Stomach smooth muscle (tissue), 2 donors: Measurements from ENCODE around the gene SP3.

ENCODE experiments used
- H3K27ac ChIP-seq: one replicate; pipeline ENCODE4 v1.7.0; 2013; ENCODE audit warnings: mild to moderate bottlenecking, low read length, inconsistent platforms
- H3K27me3 ChIP-seq, 2 donors: one replicate each; pipeline ENCODE4 v1.7.0; 2013; ENCODE audit warnings: low read length in 2 of 2; ENCODE audit not compliant: insufficient read depth in 2 of 2, control insufficient read depth in 1 of 2
- H3K36me3 ChIP-seq, 2 donors: one replicate each; pipeline ENCODE4 v1.7.0; 2013; ENCODE audit warnings: low read length in 2 of 2; ENCODE audit not compliant: control insufficient read depth in 2 of 2, insufficient read depth in 2 of 2
- H3K4me1 ChIP-seq: one replicate; pipeline ENCODE4 v1.7.0; 2013; ENCODE audit warnings: low read length; ENCODE audit not compliant: control insufficient read depth, insufficient read depth
- H3K4me3 ChIP-seq, 2 donors: one replicate each; pipeline ENCODE4 v1.7.0; 2013; ENCODE audit warnings: low read length in 2 of 2
- H3K9ac ChIP-seq, 2 donors: one replicate each; pipeline ENCODE4 v1.7.0; 2013; ENCODE audit warnings: low read length in 2 of 2, mild to moderate bottlenecking in 1 of 2
- H3K9me3 ChIP-seq, 2 donors: one replicate each; pipeline ENCODE4 v1.7.0; 2013; ENCODE audit warnings: low read length in 2 of 2; ENCODE audit not compliant: control insufficient read depth in 2 of 2
- donor health status: healthy.
- donor health status: Pancreatic carcinoma.

SP3 gene

DNA sequence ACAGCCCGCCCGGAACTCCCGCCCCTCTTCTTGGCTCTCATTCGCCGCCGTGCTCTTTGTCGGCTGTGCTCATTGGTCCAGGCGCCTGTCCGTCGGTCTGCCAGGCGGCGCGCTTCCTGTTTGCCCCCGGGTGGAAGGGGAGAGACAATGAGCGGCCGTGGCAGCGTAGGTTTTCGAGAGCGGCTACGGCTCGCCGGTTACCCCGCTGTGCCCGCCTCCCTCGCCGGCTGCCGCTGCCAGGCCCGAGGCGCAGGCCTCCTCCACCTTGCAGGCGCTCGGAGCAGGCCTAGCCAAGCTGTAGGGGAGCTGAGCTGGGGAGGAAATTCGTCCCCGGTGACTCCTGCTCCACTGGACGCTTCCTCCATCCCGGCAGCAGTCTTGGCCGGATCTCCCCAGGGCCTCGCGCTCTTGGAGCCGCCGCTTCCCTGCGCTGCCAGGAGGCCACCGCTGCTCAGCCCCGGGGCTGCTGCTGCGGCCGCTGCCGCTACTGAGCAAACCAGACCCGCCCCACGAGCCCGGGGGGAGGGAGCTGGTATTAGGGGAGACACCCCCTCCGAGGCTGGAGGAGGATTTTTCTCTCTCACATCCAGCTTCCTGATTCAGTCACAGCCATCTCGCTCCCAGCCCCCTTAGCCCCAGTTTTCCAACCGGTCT is at the start of gene SP3:
Gene SP3, minus strand, starts transcription at position 2 of the 654 bp plus-strand sequence. CDS start 202 bp downstream, outside the sequence.
- H3K9ac ChIP-seq = peak within 1 kb of the TSS; percentile 82 to 91
- no peaks in the 10 kb centered on the region for H3K36me3 ChIP-seq
- H3K27me3 ChIP-seq = no peaks in the 10 kb centered on the region
- peaks cover 11% of the 10 kb centered on the region for H3K4me1 ChIP-seq
- no peaks in the 10 kb centered on the region for H3K9me3 ChIP-seq
- peak within 1 kb of the TSS; percentile 69 to 90 for H3K4me3 ChIP-seq
- H3K27ac ChIP-seq = peak within 1 kb of the TSS; percentile 97

DNA sequence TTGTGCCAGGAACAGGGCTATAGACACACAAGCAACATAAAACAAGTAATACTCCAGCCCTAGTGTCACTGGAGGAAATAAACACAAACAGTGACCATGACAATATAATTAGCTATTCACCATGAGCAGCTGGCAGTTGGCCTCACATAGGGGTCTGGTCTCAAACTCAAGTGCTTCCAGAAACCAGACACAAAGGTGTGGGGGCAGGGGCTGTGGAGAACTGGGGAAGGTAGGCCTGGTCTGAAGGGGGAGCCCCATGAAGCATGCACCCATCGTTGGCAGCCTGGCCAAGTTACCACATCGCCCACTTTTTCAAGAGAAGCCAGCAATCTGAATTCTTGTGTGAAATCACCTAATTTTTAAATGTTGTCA is 49.5 kb upstream of the SP3 start:
- Histone ChIP-seq H3K4me3 (no peak overlapping the region), H3K27ac (peak overlapping the region; percentile 94), H3K4me1 (peaks cover 21% of the 10 kb centered on the region), H3K9me3 (no peaks in the 10 kb centered on the region), H3K36me3 (no peaks in the 10 kb centered on the region), H3K27me3 (no peaks in the 10 kb centered on the region), H3K9ac (no peak overlapping the region)

DNA sequence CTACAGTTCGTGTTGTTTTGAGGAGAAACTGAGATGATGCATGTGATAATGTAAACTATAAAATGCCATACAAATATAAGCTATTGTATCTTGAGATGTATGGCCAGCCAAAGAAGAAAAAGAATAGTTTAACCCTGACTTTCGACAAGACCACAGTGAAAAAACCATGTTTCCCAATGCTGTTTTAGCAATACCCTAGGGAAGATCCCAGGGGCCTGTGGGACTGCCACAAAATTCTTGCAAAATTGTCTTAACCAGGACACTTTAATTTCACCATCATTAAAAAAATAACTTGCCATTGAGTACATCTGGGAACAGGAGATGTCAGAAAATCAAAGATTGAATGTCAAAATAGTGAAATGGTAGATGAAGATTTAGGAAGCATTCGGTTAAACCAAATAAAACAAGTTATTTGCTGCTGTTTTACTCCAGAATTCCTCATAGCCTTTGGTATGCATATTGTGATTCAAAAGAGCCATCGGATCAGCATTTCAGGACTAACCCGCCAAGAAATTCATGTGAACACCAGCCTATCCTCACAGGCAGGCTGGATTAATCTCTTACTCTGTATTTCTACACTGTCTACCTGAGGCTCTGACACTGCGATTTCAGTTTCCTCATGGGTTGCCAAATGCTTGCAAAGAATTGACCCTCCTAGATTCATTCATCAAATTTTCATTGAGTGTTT is 49.0 kb upstream of the SP3 start:
- no peak overlapping the region for H3K4me3 ChIP-seq
- peak overlapping the region; percentile 94 for H3K27ac ChIP-seq
- H3K36me3 ChIP-seq = no peaks in the 10 kb centered on the region
- H3K27me3 ChIP-seq = no peaks in the 10 kb centered on the region
- H3K9me3 ChIP-seq = no peaks in the 10 kb centered on the region
- peaks cover 21% of the 10 kb centered on the region for H3K4me1 ChIP-seq
- H3K9ac ChIP-seq = peak overlapping the region in 1 of 2 donors; percentile 89

DNA sequence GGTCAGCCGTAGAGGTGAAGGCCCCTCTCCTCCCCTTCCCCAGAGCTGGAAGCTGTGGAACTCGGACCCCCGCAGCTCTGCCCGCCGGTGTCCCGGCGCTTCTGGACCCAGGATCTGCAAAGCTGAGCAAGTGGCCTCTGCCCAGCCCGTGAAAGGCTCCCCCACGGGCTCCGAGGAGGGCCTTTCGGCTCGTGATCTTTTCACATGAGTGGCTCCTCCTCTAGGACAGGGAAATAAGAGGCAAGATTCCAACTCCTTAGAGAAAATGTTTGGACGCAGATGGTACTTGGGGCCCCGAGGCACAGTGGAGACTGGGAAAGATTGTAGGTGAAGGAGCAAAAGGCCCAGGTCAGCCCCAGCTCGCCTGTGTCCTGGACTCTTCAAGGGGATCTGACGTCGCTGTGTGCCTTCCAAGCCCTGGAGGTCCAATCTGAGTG is 48.2 kb upstream of the SP3 start:
- H3K27me3 ChIP-seq = no peaks in the 10 kb centered on the region
- H3K9ac ChIP-seq = peak overlapping the region; percentile 86 to 89
- H3K36me3 ChIP-seq = no peaks in the 10 kb centered on the region
- H3K27ac ChIP-seq = peak overlapping the region; percentile 94
- no peaks in the 10 kb centered on the region for H3K9me3 ChIP-seq
- peaks cover 21% of the 10 kb centered on the region for H3K4me1 ChIP-seq
- H3K4me3 ChIP-seq = peak overlapping the region; percentile 77 to 79

DNA sequence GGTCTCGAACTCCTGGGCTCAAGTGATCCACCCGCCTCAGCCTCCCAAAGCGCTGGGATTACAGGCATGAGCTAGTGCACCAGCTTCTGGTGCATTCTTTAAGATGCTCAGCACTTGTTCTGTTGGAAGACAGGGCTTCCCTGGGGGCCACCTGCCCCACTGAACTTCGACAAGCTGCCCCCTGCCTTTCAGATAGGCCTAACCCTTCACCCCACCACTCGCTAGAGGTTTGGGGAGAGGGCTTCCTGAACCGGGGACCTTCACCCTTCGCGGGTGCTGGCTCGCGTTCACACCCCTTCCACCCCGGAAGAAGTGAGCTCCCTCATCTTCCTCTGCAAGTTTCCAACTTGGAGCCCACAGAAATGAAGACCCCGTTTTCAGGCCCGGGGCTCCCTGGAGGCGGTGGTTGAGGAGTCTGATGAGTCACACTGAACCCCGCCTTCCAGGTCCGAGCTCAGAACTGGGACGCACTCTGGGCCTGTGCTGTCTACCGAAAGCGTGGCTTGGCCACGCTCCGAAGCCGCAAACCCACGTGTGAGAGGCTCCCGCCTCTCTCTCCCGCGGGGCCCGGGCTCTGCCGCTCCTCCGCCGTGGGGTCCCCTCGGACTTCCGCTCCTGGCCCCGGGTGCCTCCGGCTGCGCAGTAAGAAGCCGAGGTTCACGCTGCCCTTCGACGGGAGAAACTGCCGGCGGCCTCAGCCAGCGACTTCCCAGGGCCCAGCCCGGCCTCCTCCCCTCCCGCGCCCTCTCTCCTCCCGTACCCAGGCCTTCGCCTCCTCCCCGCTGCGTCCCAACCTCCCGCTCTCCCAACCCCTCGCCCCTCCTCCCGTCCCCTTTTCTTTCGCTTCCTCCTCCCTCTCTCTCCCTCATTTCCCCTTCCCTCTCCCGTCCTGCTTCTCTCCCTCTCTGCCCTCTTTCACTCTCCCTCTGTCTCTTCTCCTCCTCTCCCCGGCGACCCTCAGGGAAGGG is 47.5 kb upstream of the SP3 start:
- H3K4me1 ChIP-seq = peaks cover 21% of the 10 kb centered on the region
- H3K4me3 ChIP-seq = peak overlapping the region; percentile 77 to 79
- no peaks in the 10 kb centered on the region for H3K27me3 ChIP-seq
- H3K9ac ChIP-seq = peak overlapping the region; percentile 86 to 89
- H3K27ac ChIP-seq = peak overlapping the region; percentile 94
- no peaks in the 10 kb centered on the region for H3K36me3 ChIP-seq
- no peaks in the 10 kb centered on the region for H3K9me3 ChIP-seq

DNA sequence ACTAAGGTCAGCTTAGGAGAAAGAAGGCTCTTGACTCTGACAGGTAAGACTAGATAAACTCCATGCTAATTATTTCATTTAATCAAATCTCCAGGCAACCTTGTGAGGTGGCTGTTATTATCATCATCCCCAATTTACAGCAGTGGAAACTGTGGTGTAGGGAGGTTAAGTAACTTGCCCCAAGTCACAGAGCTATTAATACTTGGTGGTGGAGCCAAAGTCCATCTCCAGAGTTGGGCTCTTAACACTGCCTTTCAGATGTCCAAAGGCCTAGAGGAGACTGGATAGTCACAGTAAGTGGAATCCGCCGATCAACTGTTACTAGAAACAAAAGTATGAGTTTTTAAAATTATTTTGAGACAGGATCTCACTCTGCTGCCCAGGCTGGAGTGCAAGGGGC is 46.6 kb upstream of the SP3 start:
- peaks cover 21% of the 10 kb centered on the region for H3K4me1 ChIP-seq
- no peak overlapping the region for H3K9ac ChIP-seq
- H3K27ac ChIP-seq = no peak overlapping the region
- H3K9me3 ChIP-seq = no peaks in the 10 kb centered on the region
- no peaks in the 10 kb centered on the region for H3K36me3 ChIP-seq
- no peak overlapping the region for H3K4me3 ChIP-seq
- no peaks in the 10 kb centered on the region for H3K27me3 ChIP-seq

DNA sequence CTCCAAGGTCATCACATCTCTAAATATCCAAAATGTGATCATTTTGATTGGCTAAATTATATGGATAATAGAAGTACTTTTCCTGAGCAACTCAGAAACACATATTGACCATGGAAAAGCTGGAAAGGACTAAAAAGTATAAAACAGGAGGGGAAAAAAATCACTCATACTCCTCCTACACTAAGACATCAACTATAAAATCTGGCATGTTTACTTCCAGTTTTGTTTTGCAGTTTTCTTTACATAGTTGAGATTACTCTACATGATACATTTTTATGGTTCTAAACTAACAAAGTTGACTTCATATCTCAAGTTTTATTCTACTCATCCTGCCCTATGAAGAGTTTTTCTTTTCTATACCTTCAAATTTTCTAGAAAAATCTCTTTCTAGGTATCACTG is 46.0 kb upstream of the SP3 start:
- no peaks in the 10 kb centered on the region for H3K9me3 ChIP-seq
- peaks cover 21% of the 10 kb centered on the region for H3K4me1 ChIP-seq
- H3K9ac ChIP-seq = no peak overlapping the region
- no peak overlapping the region for H3K27ac ChIP-seq
- H3K4me3 ChIP-seq = no peak overlapping the region
- no peaks in the 10 kb centered on the region for H3K36me3 ChIP-seq
- H3K27me3 ChIP-seq = no peaks in the 10 kb centered on the region

DNA sequence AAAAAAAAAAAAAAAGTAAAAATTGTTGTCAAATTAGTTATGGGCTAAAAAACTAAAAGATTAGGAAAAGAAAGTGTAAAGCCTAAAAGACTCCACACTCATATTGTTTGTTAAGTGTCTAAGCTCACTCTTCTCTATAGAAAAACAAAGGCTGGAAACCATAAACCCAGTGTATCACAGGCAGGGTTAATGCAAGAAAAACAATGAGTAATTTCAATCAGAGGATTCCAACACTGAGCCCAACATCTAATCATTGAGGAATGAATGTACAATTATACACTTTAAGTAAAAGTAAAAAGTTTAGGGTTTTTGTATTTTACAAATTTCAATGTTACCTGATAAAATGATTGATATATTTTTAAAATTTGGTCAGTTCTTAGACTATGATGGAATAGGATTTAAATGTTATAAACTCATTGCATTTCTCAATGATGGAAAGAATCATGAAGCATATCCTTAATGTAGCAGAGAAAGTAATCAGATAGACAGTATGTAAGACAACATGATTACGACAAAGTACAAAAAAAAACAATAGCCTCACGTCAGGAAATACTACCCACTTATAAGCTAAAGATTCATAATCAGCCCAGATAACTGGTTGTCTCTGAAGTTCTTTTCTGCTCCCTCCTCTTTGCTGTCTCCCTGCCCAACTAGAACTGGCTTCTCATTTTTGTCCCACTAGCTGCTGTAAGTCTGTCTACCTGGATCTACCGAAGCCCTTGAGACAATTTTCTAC is 44.5 kb upstream of the SP3 start:
- H3K9ac ChIP-seq = no peak overlapping the region
- H3K27ac ChIP-seq = no peak overlapping the region
- no peaks in the 10 kb centered on the region for H3K9me3 ChIP-seq
- no peak overlapping the region for H3K4me3 ChIP-seq
- H3K36me3 ChIP-seq = no peaks in the 10 kb centered on the region
- H3K27me3 ChIP-seq = no peaks in the 10 kb centered on the region
- H3K4me1 ChIP-seq = peaks cover 23% of the 10 kb centered on the region

DNA sequence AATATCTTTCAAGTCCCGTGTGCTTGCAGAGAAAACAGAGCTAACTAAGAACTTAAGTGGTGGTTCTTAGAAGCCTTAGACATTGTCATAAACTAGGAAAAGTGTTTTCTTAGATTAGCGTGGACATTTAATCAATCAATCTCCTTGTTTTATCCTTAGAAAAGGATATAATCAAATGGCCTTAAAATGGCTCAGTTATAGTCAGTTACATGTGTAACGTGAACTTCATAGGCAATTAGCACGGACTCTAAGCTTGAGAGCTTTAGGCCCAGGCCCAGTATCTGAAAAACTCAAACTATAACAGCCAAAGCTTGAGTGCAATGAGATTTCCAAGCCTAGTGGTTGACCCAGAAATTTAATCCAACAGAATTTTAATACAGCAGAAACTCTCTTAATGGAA is 43.5 kb upstream of the SP3 start:
- no peak overlapping the region for H3K9ac ChIP-seq
- no peaks in the 10 kb centered on the region for H3K36me3 ChIP-seq
- no peak overlapping the region for H3K27ac ChIP-seq

DNA sequence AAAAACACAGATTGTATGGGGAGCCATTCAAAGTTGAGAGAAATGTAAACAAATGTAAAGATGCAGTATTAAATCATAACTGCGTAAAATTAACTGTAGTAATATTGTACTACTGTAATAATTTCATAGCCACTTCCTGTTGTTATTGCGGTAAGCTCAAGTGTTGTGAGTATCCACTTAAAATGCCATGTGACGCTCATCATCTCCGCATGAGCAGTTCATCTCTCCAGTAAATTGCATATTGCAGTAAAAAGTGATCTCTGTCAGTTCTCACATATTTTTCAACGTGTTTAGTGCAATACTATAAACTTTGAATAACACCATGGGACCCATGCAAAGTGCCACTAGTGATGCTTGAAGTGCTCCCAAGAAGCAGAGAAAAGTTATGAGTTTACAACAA is 41.8 kb upstream of the SP3 start:
- Histone ChIP-seq H3K9ac (no peak overlapping the region), H3K27me3 (no peaks in the 10 kb centered on the region), H3K4me3 (no peak overlapping the region), H3K4me1 (peaks cover 7% of the 10 kb centered on the region), H3K36me3 (no peaks in the 10 kb centered on the region), H3K27ac (no peak overlapping the region), H3K9me3 (no peaks in the 10 kb centered on the region)

More for the DNA sequence above, 43.5 kb upstream of the SP3 start:
- Histone ChIP-seq H3K4me3 (no peak overlapping the region), H3K27me3 (no peaks in the 10 kb centered on the region), H3K9me3 (no peaks in the 10 kb centered on the region), H3K4me1 (peaks cover 24% of the 10 kb centered on the region)
